K562 (cell line): ENCODE measurements around the gene WASL. TPM values are rescaled to one million over a fixed set of nuclear protein-coding genes. Genes with fewer than 3 reads are reported as not detected.

Source experiments
- DPF2 ChIP-seq: fragments of 450-650 bp; IDR thresholded peaks from 2 replicates; pipeline ENCODE4 v1.6.1; 2016
- HDAC1 ChIP-seq, 2 experiments: fragments of 450-650 bp; IDR thresholded peaks; 2 replicates each; pipeline ENCODE4 v1.6.1; 2016 to 2017; ENCODE audit warnings: inconsistent platforms in 1 of 2, mild to moderate bottlenecking in 1 of 2, moderate library complexity in 1 of 2
- HMGN3 ChIP-seq: IDR thresholded peaks from 2 replicates; pipeline ENCODE4 v1.6.1; 2011; ENCODE audit warnings: borderline replicate concordance, low read depth, mild to moderate bottlenecking, mixed read lengths, low read length; ENCODE audit not compliant: insufficient read length; ENCODE audit errors: extremely low read depth
- KLF13 ChIP-seq: fragments of 450-650 bp; IDR thresholded peaks from 2 replicates; pipeline ENCODE4 v1.6.1; 2016; ENCODE audit warnings: missing genetic modification characterization, low read depth, mild to moderate bottlenecking, missing compliant biosample characterization, moderate library complexity, borderline replicate concordance
- NCOA4 ChIP-seq: fragments of 450-650 bp; IDR thresholded peaks from 2 replicates; pipeline ENCODE4 v1.6.1; 2018; ENCODE audit warnings: mild to moderate bottlenecking; ENCODE audit not compliant: partially characterized antibody
- NFATC3 ChIP-seq: fragments of 450-650 bp; IDR thresholded peaks from 2 replicates; pipeline ENCODE4 v1.6.1; 2017; ENCODE audit warnings: mild to moderate bottlenecking
- NR0B1 ChIP-seq: fragments of 450-650 bp; IDR thresholded peaks from one replicate; pipeline ENCODE4 v1.6.1; 2018; ENCODE audit warnings: mild to moderate bottlenecking, moderate library complexity; ENCODE audit not compliant: partially characterized antibody
- NR2C2 ChIP-seq, 2 experiments: fragments of 200-800 bp in 1 of 2; sonication (Bioruptor generic) in 1 of 2; sonication (generic) in 1 of 2; formaldehyde crosslinking in 1 of 2; IDR thresholded peaks; 2 replicates each; pipeline versions ENCODE4 v1.6.1 to v1.8.0; 2016 to 2022; ENCODE audit warnings: mild to moderate bottlenecking in 1 of 2, missing compliant biosample characterization in 1 of 2, missing genetic modification characterization in 1 of 2, missing genetic modification reagents in 1 of 2
- POLR2H ChIP-seq: IDR thresholded peaks from 2 replicates; pipeline ENCODE4 v1.6.1; 2016; ENCODE audit warnings: missing genetic modification characterization, low read depth, mild to moderate bottlenecking, control low read depth, missing compliant biosample characterization, moderate library complexity
- TAF7 ChIP-seq: fragments of 450-650 bp; IDR thresholded peaks from 2 replicates; pipeline ENCODE4 v1.6.1; 2016; ENCODE audit warnings: missing genetic modification characterization, missing compliant biosample characterization
- ZNF175 ChIP-seq: fragments of 200-800 bp; sonication (Bioruptor generic); IDR thresholded peaks from 2 replicates; pipeline ENCODE4 v1.6.1; 2016; ENCODE audit warnings: low read depth, mild to moderate bottlenecking, missing genetic modification characterization, missing compliant biosample characterization
- ZNF253 ChIP-seq: fragments of 250-450 bp; sonication (Bioruptor Pico); conservative IDR thresholded peaks from 2 replicates; pipeline ENCODE4 v1.6.1; 2021; ENCODE audit warnings: mild to moderate bottlenecking
- polyA plus RNA-seq, 8 experiments: library from polyadenylated mRNA; depleted of rRNA in 4 of 8; stranded (reverse) in 5 of 8; unstranded in 3 of 8; fragments of >200 nt; fragmentation: Nextera tagmentation in 2 of 8; fragmentation: Illumina TruSeq in 1 of 8; extraction: Ambion mirVana in 2 of 8; extraction: Trizol in 1 of 8; gene quantifications; 2 replicates each; pipeline versions ENCODE4 v1.2.1 to v1.2.3, GENCODE V29; 2011 to 2014; ENCODE audit warnings: inconsistent platforms in 1 of 8, missing spikeins in 1 of 8
- total RNA-seq, 7 experiments: library from RNA; depleted of rRNA in 6 of 7; stranded (reverse); fragments of >200 nt in 6 of 7; fragmentation: Illumina TruSeq in 2 of 7; extraction: Trizol in 2 of 7; gene quantifications; 2 replicates each; pipeline versions ENCODE4 v1.2.1 to v1.2.3, GENCODE V29; 2011 to 2021; ENCODE audit warnings: low replicate concordance in 1 of 7
- TF ChIP-seq, protein P1 (sequence below): sonication (generic); formaldehyde crosslinking; IDR thresholded peaks from 2 replicates; pipeline ENCODE4 v1.8.0; 2022; ENCODE audit warnings: mild to moderate bottlenecking, missing genetic modification reagents
- TF ChIP-seq, protein P2 (sequence below): fragments of 450-650 bp; IDR thresholded peaks from 2 replicates; pipeline ENCODE4 v1.7.1; 2018; ENCODE audit warnings: mild to moderate bottlenecking, low read depth; ENCODE audit not compliant: partially characterized antibody
- TF ChIP-seq, protein P3 (sequence below): IDR thresholded peaks from 2 replicates; pipeline ENCODE4 v1.6.1; 2012; ENCODE audit warnings: low read depth, low read length, improper control_type of control experiment, borderline replicate concordance

WASL gene
- total and polyA plus RNA-seq, 9 of the 15 experiments (the other 6 are each of a cell fraction or from before 2014, with no cell fraction given) = 3.2 to 13.9 (median 8.3) TPM

GRCh38 chr7:123748734-123749536, at the start of gene WASL (continued):
- TF ChIP-seq, protein P1, sequence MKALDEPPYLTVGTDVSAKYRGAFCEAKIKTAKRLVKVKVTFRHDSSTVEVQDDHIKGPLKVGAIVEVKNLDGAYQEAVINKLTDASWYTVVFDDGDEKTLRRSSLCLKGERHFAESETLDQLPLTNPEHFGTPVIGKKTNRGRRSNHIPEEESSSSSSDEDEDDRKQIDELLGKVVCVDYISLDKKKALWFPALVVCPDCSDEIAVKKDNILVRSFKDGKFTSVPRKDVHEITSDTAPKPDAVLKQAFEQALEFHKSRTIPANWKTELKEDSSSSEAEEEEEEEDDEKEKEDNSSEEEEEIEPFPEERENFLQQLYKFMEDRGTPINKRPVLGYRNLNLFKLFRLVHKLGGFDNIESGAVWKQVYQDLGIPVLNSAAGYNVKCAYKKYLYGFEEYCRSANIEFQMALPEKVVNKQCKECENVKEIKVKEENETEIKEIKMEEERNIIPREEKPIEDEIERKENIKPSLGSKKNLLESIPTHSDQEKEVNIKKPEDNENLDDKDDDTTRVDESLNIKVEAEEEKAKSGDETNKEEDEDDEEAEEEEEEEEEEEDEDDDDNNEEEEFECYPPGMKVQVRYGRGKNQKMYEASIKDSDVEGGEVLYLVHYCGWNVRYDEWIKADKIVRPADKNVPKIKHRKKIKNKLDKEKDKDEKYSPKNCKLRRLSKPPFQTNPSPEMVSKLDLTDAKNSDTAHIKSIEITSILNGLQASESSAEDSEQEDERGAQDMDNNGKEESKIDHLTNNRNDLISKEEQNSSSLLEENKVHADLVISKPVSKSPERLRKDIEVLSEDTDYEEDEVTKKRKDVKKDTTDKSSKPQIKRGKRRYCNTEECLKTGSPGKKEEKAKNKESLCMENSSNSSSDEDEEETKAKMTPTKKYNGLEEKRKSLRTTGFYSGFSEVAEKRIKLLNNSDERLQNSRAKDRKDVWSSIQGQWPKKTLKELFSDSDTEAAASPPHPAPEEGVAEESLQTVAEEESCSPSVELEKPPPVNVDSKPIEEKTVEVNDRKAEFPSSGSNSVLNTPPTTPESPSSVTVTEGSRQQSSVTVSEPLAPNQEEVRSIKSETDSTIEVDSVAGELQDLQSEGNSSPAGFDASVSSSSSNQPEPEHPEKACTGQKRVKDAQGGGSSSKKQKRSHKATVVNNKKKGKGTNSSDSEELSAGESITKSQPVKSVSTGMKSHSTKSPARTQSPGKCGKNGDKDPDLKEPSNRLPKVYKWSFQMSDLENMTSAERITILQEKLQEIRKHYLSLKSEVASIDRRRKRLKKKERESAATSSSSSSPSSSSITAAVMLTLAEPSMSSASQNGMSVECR = peak; percentile 94
- peak; percentile 23; the same call in 1 of the 2 replicates for TF ChIP-seq DPF2
- TF ChIP-seq, protein P2, sequence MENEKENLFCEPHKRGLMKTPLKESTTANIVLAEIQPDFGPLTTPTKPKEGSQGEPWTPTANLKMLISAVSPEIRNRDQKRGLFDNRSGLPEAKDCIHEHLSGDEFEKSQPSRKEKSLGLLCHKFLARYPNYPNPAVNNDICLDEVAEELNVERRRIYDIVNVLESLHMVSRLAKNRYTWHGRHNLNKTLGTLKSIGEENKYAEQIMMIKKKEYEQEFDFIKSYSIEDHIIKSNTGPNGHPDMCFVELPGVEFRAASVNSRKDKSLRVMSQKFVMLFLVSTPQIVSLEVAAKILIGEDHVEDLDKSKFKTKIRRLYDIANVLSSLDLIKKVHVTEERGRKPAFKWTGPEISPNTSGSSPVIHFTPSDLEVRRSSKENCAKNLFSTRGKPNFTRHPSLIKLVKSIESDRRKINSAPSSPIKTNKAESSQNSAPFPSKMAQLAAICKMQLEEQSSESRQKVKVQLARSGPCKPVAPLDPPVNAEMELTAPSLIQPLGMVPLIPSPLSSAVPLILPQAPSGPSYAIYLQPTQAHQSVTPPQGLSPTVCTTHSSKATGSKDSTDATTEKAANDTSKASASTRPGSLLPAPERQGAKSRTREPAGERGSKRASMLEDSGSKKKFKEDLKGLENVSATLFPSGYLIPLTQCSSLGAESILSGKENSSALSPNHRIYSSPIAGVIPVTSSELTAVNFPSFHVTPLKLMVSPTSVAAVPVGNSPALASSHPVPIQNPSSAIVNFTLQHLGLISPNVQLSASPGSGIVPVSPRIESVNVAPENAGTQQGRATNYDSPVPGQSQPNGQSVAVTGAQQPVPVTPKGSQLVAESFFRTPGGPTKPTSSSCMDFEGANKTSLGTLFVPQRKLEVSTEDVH = peak; percentile 2
- TF ChIP-seq NR2C2 (CRISPR knock-in tag; IDR thresholded peaks at IDR 0.05) = no peak
- peak; percentile 56; the same call in 1 of the 2 replicates for TF ChIP-seq NR2C2 (tag; IDR thresholded peaks at IDR 0.05)
- TF ChIP-seq ZNF253 = peak; percentile 63; the same call in 1 of the 2 replicates
- no peak for TF ChIP-seq NCOA4
- TF ChIP-seq NFATC3 = peak; percentile 61; the same call in 1 of the 2 replicates
- TF ChIP-seq, protein P3, sequence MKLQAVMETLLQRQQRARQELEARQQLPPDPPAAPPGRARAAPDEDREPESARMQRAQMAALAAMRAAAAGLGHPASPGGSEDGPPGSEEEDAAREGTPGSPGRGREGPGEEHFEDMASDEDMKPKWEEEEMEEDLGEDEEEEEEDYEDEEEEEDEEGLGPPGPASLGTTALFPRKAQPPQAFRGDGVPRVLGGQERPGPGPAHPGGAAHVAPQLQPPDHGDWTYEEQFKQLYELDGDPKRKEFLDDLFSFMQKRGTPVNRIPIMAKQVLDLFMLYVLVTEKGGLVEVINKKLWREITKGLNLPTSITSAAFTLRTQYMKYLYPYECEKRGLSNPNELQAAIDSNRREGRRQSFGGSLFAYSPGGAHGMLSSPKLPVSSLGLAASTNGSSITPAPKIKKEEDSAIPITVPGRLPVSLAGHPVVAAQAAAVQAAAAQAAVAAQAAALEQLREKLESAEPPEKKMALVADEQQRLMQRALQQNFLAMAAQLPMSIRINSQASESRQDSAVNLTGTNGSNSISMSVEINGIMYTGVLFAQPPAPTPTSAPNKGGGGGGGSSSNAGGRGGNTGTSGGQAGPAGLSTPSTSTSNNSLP = 0 out of 2 replicates have a peak, but pooled peaks have one; percentile 71
- TF ChIP-seq POLR2H (tag) = peak; percentile 94
- peak; percentile 23 for TF ChIP-seq KLF13 (tag)
- TF ChIP-seq HDAC1 (IDR thresholded peaks at IDR 0.05) = peak in 1 of 2 experiments; percentile 57; a peak in 2 of 4 replicates
- TF ChIP-seq TAF7 (tag) = peak; percentile 88
- no peak for TF ChIP-seq NR0B1
- TF ChIP-seq ZNF175 (CRISPR knock-in tag) = peak; percentile 65; the same call in 1 of the 2 replicates
- peak; percentile 99 for TF ChIP-seq HMGN3
